ENCODE data around the gene SLC35G1. TPM values are rescaled to one million over a fixed set of nuclear protein-coding genes. Genes with fewer than 3 reads are reported as not detected.

The SLC35G1 gene
- total RNA-seq, 1 donor from 2014 or later: 1.0 TPM

- Histone ChIP-seq H3K4me1 (ENCODE audit: control insufficient read depth in 3 of 3, insufficient read depth in 3 of 3, low read length in 3 of 3) (no peaks in the 10 kb centered on the region), H3K36me3 (ENCODE audit: control insufficient read depth in 3 of 3, insufficient read depth in 3 of 3, low read length in 3 of 3) (no peaks in the 10 kb centered on the region), H3K27me3 (ENCODE audit: control insufficient read depth in 3 of 3, insufficient read depth in 3 of 3, low read length in 3 of 3) (no peaks in the 10 kb centered on the region), H3K27ac (ENCODE audit: low read depth, low read length) (no peak overlapping the region), H3K9ac (ENCODE audit: low read depth in 1 of 3, low read length in 3 of 3) (no peak overlapping the region), H3K4me3 (ENCODE audit: low read length in 3 of 3) (no peak overlapping the region), H3K9me3 (ENCODE audit: control insufficient read depth in 3 of 3, low read length in 3 of 3) (no peaks in the 10 kb centered on the region)
Measured at GRCh38 chr10:93859049-93859655, 34.6 kb upstream of the SLC35G1 start.

- H3K27ac ChIP-seq (ENCODE audit: low read depth, low read length): no peak overlapping the region
- no peaks in the 10 kb centered on the region for H3K36me3 ChIP-seq (ENCODE audit: control insufficient read depth in 3 of 3, insufficient read depth in 3 of 3, low read length in 3 of 3)
- H3K4me3 ChIP-seq (ENCODE audit: low read length in 3 of 3): no peak overlapping the region
- no peaks in the 10 kb centered on the region for H3K4me1 ChIP-seq (ENCODE audit: control insufficient read depth in 3 of 3, insufficient read depth in 3 of 3, low read length in 3 of 3)
- no peaks in the 10 kb centered on the region for H3K9me3 ChIP-seq (ENCODE audit: control insufficient read depth in 3 of 3, low read length in 3 of 3)
- no peaks in the 10 kb centered on the region for H3K27me3 ChIP-seq (ENCODE audit: control insufficient read depth in 3 of 3, insufficient read depth in 3 of 3, low read length in 3 of 3)
- no peak overlapping the region for H3K9ac ChIP-seq (ENCODE audit: low read depth in 1 of 3, low read length in 3 of 3)
Measured at GRCh38 chr10:93861825-93862224, 32.0 kb upstream of the SLC35G1 start.

- Histone ChIP-seq H3K27me3 (ENCODE audit: control insufficient read depth in 3 of 3, insufficient read depth in 3 of 3, low read length in 3 of 3) (peaks cover 0 to 4% (median 0%) of the 10 kb centered on the region in 3 donors), H3K4me3 (ENCODE audit: low read length in 3 of 3) (no peak overlapping the region), H3K9me3 (ENCODE audit: control insufficient read depth in 3 of 3, low read length in 3 of 3) (no peaks in the 10 kb centered on the region), H3K9ac (ENCODE audit: low read depth in 1 of 3, low read length in 3 of 3) (no peak overlapping the region), H3K4me1 (ENCODE audit: control insufficient read depth in 3 of 3, insufficient read depth in 3 of 3, low read length in 3 of 3) (no peaks in the 10 kb centered on the region), H3K36me3 (ENCODE audit: control insufficient read depth in 3 of 3, insufficient read depth in 3 of 3, low read length in 3 of 3) (no peaks in the 10 kb centered on the region), H3K27ac (ENCODE audit: low read depth, low read length) (no peak overlapping the region)
Measured at GRCh38 chr10:93865794-93866425, 27.9 kb upstream of the SLC35G1 start.

DNA sequence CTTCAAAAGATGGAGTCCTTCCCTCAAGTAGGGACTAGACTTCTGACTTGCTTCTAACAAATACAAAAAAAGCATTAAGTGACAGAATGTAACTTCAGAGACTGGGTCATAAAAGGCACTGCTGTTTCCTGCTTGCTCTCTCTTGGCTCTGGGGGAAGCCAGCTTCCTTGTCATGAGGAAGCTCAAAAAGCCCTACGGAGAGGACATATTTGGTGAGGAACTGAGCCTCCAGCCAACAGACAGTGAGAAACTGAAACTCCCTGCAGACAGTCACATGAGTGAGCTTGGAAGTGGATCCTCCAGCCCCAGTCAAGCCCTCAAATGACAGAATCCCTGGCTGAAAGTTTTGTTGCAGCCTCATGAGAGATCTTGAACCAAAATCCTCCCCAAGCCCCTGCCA is 26.3 kb upstream of the SLC35G1 start:
- Histone ChIP-seq H3K9ac (ENCODE audit: low read depth in 1 of 3, low read length in 3 of 3) (no peak overlapping the region), H3K9me3 (ENCODE audit: control insufficient read depth in 3 of 3, low read length in 3 of 3) (no peaks in the 10 kb centered on the region), H3K4me3 (ENCODE audit: low read length in 3 of 3) (no peak overlapping the region), H3K4me1 (ENCODE audit: control insufficient read depth in 3 of 3, insufficient read depth in 3 of 3, low read length in 3 of 3) (no peaks in the 10 kb centered on the region), H3K36me3 (ENCODE audit: control insufficient read depth in 3 of 3, insufficient read depth in 3 of 3, low read length in 3 of 3) (no peaks in the 10 kb centered on the region), H3K27me3 (ENCODE audit: control insufficient read depth in 3 of 3, insufficient read depth in 3 of 3, low read length in 3 of 3) (peaks cover 0 to 4% (median 0%) of the 10 kb centered on the region in 3 donors), H3K27ac (ENCODE audit: low read depth, low read length) (no peak overlapping the region)

DNA sequence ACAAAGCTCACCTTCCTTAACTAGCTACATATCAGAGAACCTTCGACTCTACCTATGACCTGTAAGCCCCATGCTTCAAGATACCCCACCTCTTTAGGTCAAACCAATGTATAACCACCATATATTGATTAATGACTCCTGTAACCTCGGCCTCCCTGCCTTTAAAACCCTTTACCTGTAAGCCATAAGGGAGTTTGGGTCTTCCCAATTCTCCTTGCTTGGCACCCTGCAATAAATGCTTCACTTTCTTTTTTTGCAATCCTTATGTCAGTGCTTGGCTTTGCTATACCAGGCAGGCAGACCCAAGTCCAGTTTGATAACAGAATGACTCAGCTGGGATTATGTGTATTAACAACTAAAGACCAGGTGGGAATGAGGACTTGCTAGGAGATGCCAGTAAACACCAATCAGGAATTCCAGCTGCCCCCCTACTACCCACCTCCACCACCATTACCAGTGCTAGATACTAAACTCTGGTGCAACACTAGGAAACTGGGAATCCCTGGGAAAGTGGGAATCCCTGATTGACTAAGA is 22.0 kb upstream of the SLC35G1 start:
- Histone ChIP-seq H3K9me3 (ENCODE audit: control insufficient read depth in 3 of 3, low read length in 3 of 3) (no peaks in the 10 kb centered on the region), H3K27me3 (ENCODE audit: control insufficient read depth in 3 of 3, insufficient read depth in 3 of 3, low read length in 3 of 3) (peaks cover 0 to 4% (median 0%) of the 10 kb centered on the region in 3 donors)

GRCh38 chr10:93872375-93873158 is 21.2 kb upstream of the SLC35G1 start:
- no peaks in the 10 kb centered on the region for H3K4me1 ChIP-seq (ENCODE audit: control insufficient read depth in 3 of 3, insufficient read depth in 3 of 3, low read length in 3 of 3)
- no peak overlapping the region for H3K4me3 ChIP-seq (ENCODE audit: low read length in 3 of 3)
- no peaks in the 10 kb centered on the region for H3K9me3 ChIP-seq (ENCODE audit: control insufficient read depth in 3 of 3, low read length in 3 of 3)
- H3K9ac ChIP-seq (ENCODE audit: low read depth in 1 of 3, low read length in 3 of 3): no peak overlapping the region
- no peaks in the 10 kb centered on the region for H3K36me3 ChIP-seq (ENCODE audit: control insufficient read depth in 3 of 3, insufficient read depth in 3 of 3, low read length in 3 of 3)
- no peak overlapping the region for H3K27ac ChIP-seq (ENCODE audit: low read depth, low read length)
- peaks cover 0 to 3% (median 0%) of the 10 kb centered on the region in 3 donors for H3K27me3 ChIP-seq (ENCODE audit: control insufficient read depth in 3 of 3, insufficient read depth in 3 of 3, low read length in 3 of 3)

More for the DNA sequence above, 22.0 kb upstream of the SLC35G1 start:
- Histone ChIP-seq H3K27ac (ENCODE audit: low read depth, low read length) (no peak overlapping the region), H3K36me3 (ENCODE audit: control insufficient read depth in 3 of 3, insufficient read depth in 3 of 3, low read length in 3 of 3) (no peaks in the 10 kb centered on the region), H3K4me1 (ENCODE audit: control insufficient read depth in 3 of 3, insufficient read depth in 3 of 3, low read length in 3 of 3) (no peaks in the 10 kb centered on the region), H3K4me3 (ENCODE audit: low read length in 3 of 3) (no peak overlapping the region), H3K9ac (ENCODE audit: low read depth in 1 of 3, low read length in 3 of 3) (no peak overlapping the region)

GRCh38 chr10:93873420-93874115 is 20.2 kb upstream of the SLC35G1 start:
- Histone ChIP-seq H3K9me3 (ENCODE audit: control insufficient read depth in 3 of 3, low read length in 3 of 3) (no peaks in the 10 kb centered on the region), H3K4me3 (ENCODE audit: low read length in 3 of 3) (no peak overlapping the region), H3K4me1 (ENCODE audit: control insufficient read depth in 3 of 3, insufficient read depth in 3 of 3, low read length in 3 of 3) (no peaks in the 10 kb centered on the region), H3K27ac (ENCODE audit: low read depth, low read length) (no peak overlapping the region), H3K36me3 (ENCODE audit: control insufficient read depth in 3 of 3, insufficient read depth in 3 of 3, low read length in 3 of 3) (no peaks in the 10 kb centered on the region), H3K27me3 (ENCODE audit: control insufficient read depth in 3 of 3, insufficient read depth in 3 of 3, low read length in 3 of 3) (no peaks in the 10 kb centered on the region), H3K9ac (ENCODE audit: low read depth in 1 of 3, low read length in 3 of 3) (no peak overlapping the region)

GRCh38 chr10:93874309-93875031 is 19.3 kb upstream of the SLC35G1 start:
- H3K4me1 ChIP-seq (ENCODE audit: control insufficient read depth in 3 of 3, insufficient read depth in 3 of 3, low read length in 3 of 3): no peaks in the 10 kb centered on the region
- no peaks in the 10 kb centered on the region for H3K9me3 ChIP-seq (ENCODE audit: control insufficient read depth in 3 of 3, low read length in 3 of 3)
- no peaks in the 10 kb centered on the region for H3K36me3 ChIP-seq (ENCODE audit: control insufficient read depth in 3 of 3, insufficient read depth in 3 of 3, low read length in 3 of 3)
- H3K4me3 ChIP-seq (ENCODE audit: low read length in 3 of 3): no peak overlapping the region
- H3K27me3 ChIP-seq (ENCODE audit: control insufficient read depth in 3 of 3, insufficient read depth in 3 of 3, low read length in 3 of 3): no peaks in the 10 kb centered on the region
- H3K9ac ChIP-seq (ENCODE audit: low read depth in 1 of 3, low read length in 3 of 3): no peak overlapping the region
- H3K27ac ChIP-seq (ENCODE audit: low read depth, low read length): no peak overlapping the region

DNA sequence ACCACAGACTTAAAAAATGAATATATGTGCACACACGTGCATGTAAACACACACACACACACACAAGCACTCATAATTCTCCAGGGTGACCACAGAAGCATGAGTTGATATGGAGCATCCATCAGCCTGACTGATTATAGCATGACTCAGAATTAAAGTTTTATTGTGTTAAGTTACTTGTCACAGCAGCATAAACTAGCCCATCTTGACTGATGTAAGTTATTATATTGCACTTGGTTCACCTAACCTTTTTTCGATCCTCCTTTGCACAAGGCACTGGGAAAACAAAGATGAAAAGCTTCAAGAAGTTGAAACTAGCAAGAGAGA is 18.8 kb upstream of the SLC35G1 start:
- Histone ChIP-seq H3K4me1 (ENCODE audit: control insufficient read depth in 3 of 3, insufficient read depth in 3 of 3, low read length in 3 of 3) (no peaks in the 10 kb centered on the region), H3K9ac (ENCODE audit: low read depth in 1 of 3, low read length in 3 of 3) (no peak overlapping the region), H3K27ac (ENCODE audit: low read depth, low read length) (no peak overlapping the region), H3K9me3 (ENCODE audit: control insufficient read depth in 3 of 3, low read length in 3 of 3) (no peaks in the 10 kb centered on the region), H3K36me3 (ENCODE audit: control insufficient read depth in 3 of 3, insufficient read depth in 3 of 3, low read length in 3 of 3) (no peaks in the 10 kb centered on the region), H3K27me3 (ENCODE audit: control insufficient read depth in 3 of 3, insufficient read depth in 3 of 3, low read length in 3 of 3) (no peaks in the 10 kb centered on the region), H3K4me3 (ENCODE audit: low read length in 3 of 3) (no peak overlapping the region)

Measured in skeletal muscle tissue (tissue), 4 donors.